NCI-H1694 (cell line): Measurements from ENCODE around the gene OR2AJ1.

Experiments used
- DNase-seq: peaks from one replicate; lab custom pipeline; 2025; lab: John Stamatoyannopoulos, UW

Gene OR2AJ1

GRCh38 chr1:247962911-247963588, 38.4 kb downstream of the OR2AJ1 start:
- no peak for DNase-seq

- DNase-seq: no peak
These were observed 40.2 kb downstream of the OR2AJ1 start, which contains the start of gene OR2AK2 for GRCh38 chr1:247964933-247965332. OR2AK2 (plus strand) TSS chr1:247965233; CDS start chr1:247965377, 144 bp downstream.

DNA sequence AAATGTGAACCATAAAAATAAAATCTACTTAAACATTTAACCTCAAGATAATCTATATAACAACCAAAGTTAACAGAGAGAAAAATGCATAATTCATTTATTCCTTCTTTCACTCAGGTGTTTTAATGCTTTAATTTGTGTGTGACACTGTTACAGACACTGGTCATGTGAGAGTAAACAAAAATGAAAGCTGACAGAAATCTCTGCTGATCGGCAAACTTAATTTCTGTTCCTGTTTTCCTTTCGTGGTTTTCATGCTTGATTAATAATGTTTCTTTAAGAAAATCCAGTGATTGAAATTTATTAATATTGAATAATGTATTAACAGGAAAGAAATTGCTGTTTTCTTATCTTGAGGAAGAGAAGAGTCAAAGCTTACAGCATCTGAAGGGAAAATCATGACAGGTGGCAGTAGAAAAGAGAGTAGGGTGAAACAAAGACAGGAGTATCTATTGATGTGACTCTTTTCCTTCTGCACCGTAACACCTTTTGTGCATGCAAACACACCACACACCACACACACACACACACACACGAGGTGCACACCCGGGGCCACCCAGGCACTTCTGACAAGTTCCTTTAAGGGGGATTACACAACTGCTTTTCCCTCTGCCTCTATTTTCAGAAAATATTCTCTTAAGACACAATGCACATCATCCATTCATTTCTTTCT, 42.0 kb downstream of the OR2AJ1 start:
- DNase-seq: no peak
